DOHH2 (cell line): ENCODE measurements around the gene GALNT14.

Experiments used
- H3F3A ChIP-seq: fragments of 200-600 bp; sonication (generic), shearing (Covaris generic); 2 replicates; pipeline ENCODE4 v1.6.0; 2016; ENCODE audit warnings: antibody characterized with exemption, mild to moderate bottlenecking; ENCODE audit not compliant: control insufficient read depth, insufficient read depth
- H3K27ac ChIP-seq: fragments of 200-600 bp; sonication (generic); 2 replicates; pipeline ENCODE4 v1.5.1; 2014; ENCODE audit warnings: low read depth, mild to moderate bottlenecking, low read length, moderate library complexity
- H3K27me3 ChIP-seq: fragments of 200-600 bp; sonication (generic); 2 replicates; pipeline ENCODE4 v1.6.1; 2014; ENCODE audit warnings: mild to moderate bottlenecking, low read length, mixed read lengths; ENCODE audit not compliant: control insufficient read depth
- H3K36me3 ChIP-seq: fragments of 200-600 bp; sonication (generic); 2 replicates; pipeline ENCODE4 v1.6.1; 2014; ENCODE audit warnings: mild to moderate bottlenecking, low read length, moderate library complexity, mixed read lengths; ENCODE audit not compliant: control insufficient read depth
- H3K4me1 ChIP-seq: fragments of 200-600 bp; sonication (generic); 2 replicates; pipeline ENCODE4 v1.6.1; 2014; ENCODE audit warnings: mild to moderate bottlenecking, low read length, mixed read lengths; ENCODE audit not compliant: control insufficient read depth
- H3K4me2 ChIP-seq: fragments of 200-600 bp; sonication (generic); 2 replicates; pipeline ENCODE4 v1.6.0; 2014; ENCODE audit warnings: mild to moderate bottlenecking, low read length, moderate library complexity
- H3K4me3 ChIP-seq: fragments of 200-600 bp; sonication (generic); 2 replicates; pipeline ENCODE4 v1.5.1; 2014; ENCODE audit warnings: mild to moderate bottlenecking, low read length, mixed read lengths
- H3K79me2 ChIP-seq: fragments of 200-600 bp; sonication (generic); 2 replicates; pipeline ENCODE4 v1.6.1; 2014; ENCODE audit warnings: mild to moderate bottlenecking, low read length, mixed read lengths; ENCODE audit not compliant: control insufficient read depth
- H3K9me2 ChIP-seq: fragments of 200-600 bp; sonication (generic); replicated peaks from 2 replicates; pipeline ENCODE4 v1.6.1; 2014; ENCODE audit warnings: mild to moderate bottlenecking, low read length, mixed read lengths; ENCODE audit not compliant: control insufficient read depth
- H3K9me3 ChIP-seq: fragments of 200-600 bp; sonication (generic); 2 replicates; pipeline ENCODE4 v1.6.1; 2014; ENCODE audit warnings: antibody characterized with exemption, low read length, mixed read lengths; ENCODE audit not compliant: control insufficient read depth, insufficient read depth
- H4K20me1 ChIP-seq: fragments of 200-600 bp; sonication (generic); 2 replicates; pipeline ENCODE4 v1.6.0; 2014; ENCODE audit warnings: low read depth, mild to moderate bottlenecking, antibody characterized with exemption, low read length, moderate library complexity; ENCODE audit not compliant: control insufficient read depth, insufficient read depth
- EZH2phosphoT487 ChIP-seq: fragments of 200-600 bp; sonication (generic); IDR thresholded peaks from 2 replicates; pipeline ENCODE4 v1.6.1; 2017; ENCODE audit warnings: borderline replicate concordance, mild to moderate bottlenecking, antibody characterized with exemption, low read length, moderate library complexity, mixed read lengths
- TF ChIP-seq, protein P1 (sequence below): fragments of 200-600 bp; sonication (generic); IDR thresholded peaks from one replicate; pipeline ENCODE4 v1.5.1; 2014; ENCODE audit warnings: antibody characterized with exemption, mild to moderate bottlenecking, low read depth, low read length; ENCODE audit not compliant: poor library complexity, severe bottlenecking

Gene GALNT14

DNA sequence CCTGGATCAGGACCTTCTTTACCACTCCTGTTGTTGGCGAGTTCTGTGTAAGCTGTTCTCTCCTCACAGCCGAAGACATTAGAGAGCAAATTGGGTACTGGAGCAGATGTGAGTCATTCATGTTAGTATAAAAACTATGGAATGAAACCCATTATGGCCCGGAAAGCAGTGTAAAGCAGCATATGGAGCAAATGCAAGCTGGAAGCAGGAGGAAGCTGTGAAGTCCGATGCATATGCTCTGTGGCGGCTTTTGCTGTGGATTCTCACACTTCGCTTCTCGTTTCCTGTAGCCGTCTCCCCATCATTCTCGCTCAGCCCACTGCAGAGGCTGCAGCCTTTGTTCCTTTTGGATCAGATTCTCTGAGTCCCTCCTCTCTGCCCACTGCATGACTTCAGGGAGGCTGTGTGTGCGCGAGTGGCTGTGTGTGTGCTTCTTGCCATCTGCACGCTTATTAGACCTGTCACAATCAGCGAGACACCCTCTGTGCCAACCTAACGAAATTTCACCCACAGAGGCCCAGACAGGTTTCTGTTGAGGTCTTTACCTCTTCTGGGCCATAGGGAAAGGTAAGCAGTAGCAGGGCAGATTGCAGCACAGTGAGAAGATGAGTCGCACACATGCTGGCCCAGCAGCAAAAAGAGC lies 3.3 kb upstream of the GALNT14 start:
- peaks cover 21% of the 10 kb centered on the region for H3K4me1 ChIP-seq
- no peaks in the 10 kb centered on the region for H3K9me3 ChIP-seq
- H3F3A ChIP-seq, result no peaks in the 10 kb centered on the region
- H3K4me2 ChIP-seq, result no peak overlapping the region
- peaks cover 32% of the 10 kb centered on the region for H3K27me3 ChIP-seq
- H3K27ac ChIP-seq, result no peak overlapping the region
- no peaks in the 10 kb centered on the region for H3K79me2 ChIP-seq
- H4K20me1 ChIP-seq, result 0 out of 2 replicates have a peak, but pooled peaks cover 3% of the 10 kb centered on the region
- H3K9me2 ChIP-seq, result no peaks in the 10 kb centered on the region
- H3K36me3 ChIP-seq, result no peaks in the 10 kb centered on the region
- TF ChIP-seq, protein P1, sequence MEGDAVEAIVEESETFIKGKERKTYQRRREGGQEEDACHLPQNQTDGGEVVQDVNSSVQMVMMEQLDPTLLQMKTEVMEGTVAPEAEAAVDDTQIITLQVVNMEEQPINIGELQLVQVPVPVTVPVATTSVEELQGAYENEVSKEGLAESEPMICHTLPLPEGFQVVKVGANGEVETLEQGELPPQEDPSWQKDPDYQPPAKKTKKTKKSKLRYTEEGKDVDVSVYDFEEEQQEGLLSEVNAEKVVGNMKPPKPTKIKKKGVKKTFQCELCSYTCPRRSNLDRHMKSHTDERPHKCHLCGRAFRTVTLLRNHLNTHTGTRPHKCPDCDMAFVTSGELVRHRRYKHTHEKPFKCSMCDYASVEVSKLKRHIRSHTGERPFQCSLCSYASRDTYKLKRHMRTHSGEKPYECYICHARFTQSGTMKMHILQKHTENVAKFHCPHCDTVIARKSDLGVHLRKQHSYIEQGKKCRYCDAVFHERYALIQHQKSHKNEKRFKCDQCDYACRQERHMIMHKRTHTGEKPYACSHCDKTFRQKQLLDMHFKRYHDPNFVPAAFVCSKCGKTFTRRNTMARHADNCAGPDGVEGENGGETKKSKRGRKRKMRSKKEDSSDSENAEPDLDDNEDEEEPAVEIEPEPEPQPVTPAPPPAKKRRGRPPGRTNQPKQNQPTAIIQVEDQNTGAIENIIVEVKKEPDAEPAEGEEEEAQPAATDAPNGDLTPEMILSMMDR, result no peak
- no peak overlapping the region for H3K4me3 ChIP-seq

DNA sequence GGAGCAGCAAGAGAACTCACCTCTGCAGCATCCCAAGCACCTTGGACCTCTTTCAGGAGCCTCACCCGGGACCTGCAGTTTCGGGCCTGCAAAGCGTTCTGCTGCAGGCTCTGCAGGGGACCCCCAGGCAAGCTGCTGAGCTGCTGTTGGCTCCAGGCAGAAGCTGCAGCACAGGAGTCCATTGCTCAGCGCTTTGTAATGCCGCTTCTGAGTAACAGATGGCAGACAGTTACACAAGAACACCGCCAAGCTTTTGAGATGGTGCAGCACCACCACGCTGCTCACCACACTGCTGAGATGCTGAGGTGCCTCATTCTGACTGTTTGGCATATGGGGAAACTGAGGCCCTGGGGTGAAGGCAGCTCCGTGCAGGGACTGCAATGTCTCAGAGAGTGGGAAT lies 1.9 kb upstream of the GALNT14 start:
- no peaks in the 10 kb centered on the region for H3K9me2 ChIP-seq

DNA sequence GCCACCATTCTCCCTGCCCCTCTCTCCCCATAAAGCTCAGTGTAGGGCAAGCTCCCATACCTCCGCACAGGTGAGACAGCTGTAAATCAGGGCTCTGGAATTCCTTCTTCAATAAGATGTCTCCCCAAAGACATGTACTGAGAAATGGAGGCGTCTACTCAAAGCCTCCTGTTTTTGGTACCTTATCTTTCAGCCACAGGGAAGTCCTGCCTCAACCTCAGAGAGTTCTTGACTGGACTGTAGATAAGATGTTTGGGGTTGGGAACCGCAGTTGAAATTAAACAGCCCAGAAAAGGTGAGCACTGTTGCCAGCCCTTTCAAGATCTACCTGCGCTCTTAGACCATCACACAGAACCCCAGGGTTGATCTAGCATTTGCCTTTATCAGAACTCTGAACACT lies 1.4 kb upstream of the GALNT14 start:
- TF ChIP-seq EZH2phosphoT487, result no peak
- TF ChIP-seq, protein P1, result no peak
- Histone ChIP-seq H4K20me1 (0 out of 2 replicates have a peak, but pooled peaks cover 3% of the 10 kb centered on the region), H3F3A (no peaks in the 10 kb centered on the region), H3K27me3 (peaks cover 47% of the 10 kb centered on the region), H3K9me2 (no peaks in the 10 kb centered on the region), H3K4me2 (no peak overlapping the region), H3K27ac (no peak overlapping the region), H3K9me3 (no peaks in the 10 kb centered on the region), H3K4me3 (no peak overlapping the region), H3K79me2 (no peaks in the 10 kb centered on the region), H3K4me1 (peaks cover 21% of the 10 kb centered on the region), H3K36me3 (no peaks in the 10 kb centered on the region)

More for the DNA sequence above, 1.9 kb upstream of the GALNT14 start:
- H3F3A ChIP-seq, result no peaks in the 10 kb centered on the region
- no peaks in the 10 kb centered on the region for H3K36me3 ChIP-seq
- H4K20me1 ChIP-seq, result 0 out of 2 replicates have a peak, but pooled peaks cover 3% of the 10 kb centered on the region
- peaks cover 44% of the 10 kb centered on the region for H3K27me3 ChIP-seq
- peaks cover 21% of the 10 kb centered on the region for H3K4me1 ChIP-seq
- no peaks in the 10 kb centered on the region for H3K9me3 ChIP-seq
- no peaks in the 10 kb centered on the region for H3K79me2 ChIP-seq
- no peak overlapping the region for H3K27ac ChIP-seq
- TF ChIP-seq, protein P1, result no peak
- no peak for TF ChIP-seq EZH2phosphoT487
- H3K4me3 ChIP-seq, result no peak overlapping the region
- H3K4me2 ChIP-seq, result no peak overlapping the region
